HG02759 (cell line): ENCODE measurements around the gene IRS1.
"Not testable (repeated sequence)": the region's sequence is repeated elsewhere in the genome, so short reads cannot be mapped to it uniquely, and the experiment has no call there.

Experiments used
- ATAC-seq: cut with Tn5 transposase; IDR thresholded peaks from one replicate; pipeline ENCODE4 v1.9.1; 2021; ENCODE audit warnings: mild to moderate bottlenecking, moderate library complexity; ENCODE audit not compliant: unreplicated experiment

IRS1 gene, protein sequence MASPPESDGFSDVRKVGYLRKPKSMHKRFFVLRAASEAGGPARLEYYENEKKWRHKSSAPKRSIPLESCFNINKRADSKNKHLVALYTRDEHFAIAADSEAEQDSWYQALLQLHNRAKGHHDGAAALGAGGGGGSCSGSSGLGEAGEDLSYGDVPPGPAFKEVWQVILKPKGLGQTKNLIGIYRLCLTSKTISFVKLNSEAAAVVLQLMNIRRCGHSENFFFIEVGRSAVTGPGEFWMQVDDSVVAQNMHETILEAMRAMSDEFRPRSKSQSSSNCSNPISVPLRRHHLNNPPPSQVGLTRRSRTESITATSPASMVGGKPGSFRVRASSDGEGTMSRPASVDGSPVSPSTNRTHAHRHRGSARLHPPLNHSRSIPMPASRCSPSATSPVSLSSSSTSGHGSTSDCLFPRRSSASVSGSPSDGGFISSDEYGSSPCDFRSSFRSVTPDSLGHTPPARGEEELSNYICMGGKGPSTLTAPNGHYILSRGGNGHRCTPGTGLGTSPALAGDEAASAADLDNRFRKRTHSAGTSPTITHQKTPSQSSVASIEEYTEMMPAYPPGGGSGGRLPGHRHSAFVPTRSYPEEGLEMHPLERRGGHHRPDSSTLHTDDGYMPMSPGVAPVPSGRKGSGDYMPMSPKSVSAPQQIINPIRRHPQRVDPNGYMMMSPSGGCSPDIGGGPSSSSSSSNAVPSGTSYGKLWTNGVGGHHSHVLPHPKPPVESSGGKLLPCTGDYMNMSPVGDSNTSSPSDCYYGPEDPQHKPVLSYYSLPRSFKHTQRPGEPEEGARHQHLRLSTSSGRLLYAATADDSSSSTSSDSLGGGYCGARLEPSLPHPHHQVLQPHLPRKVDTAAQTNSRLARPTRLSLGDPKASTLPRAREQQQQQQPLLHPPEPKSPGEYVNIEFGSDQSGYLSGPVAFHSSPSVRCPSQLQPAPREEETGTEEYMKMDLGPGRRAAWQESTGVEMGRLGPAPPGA (N-terminal part only)

GRCh38 chr2:226799211-226799975, at the start of gene IRS1:
Gene IRS1, minus strand, starts transcription at chr2:226799820. Its CDS starts 1,082 bp downstream, at chr2:226798738.
- peak; percentile 44 for ATAC-seq

DNA sequence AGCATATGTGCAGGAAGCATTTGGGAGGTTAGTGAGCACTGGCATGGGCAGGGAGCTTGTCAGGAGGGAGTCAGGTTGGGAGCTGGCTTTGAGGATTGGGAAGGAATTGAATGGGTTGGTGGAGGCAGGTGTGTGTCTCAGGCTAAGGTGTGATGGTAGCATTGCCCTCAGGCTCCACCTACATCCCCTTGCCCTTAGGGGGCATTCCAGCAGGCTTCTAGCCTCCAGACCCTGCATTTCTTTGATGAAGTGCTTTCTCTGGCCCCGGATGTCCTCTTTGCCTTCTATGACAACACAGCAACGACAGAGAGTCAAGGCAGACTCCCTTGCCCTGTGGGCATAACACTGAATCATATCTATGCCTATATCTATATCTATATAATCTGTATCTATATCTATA, 49.7 kb upstream of the IRS1 start:
- no peak for ATAC-seq

DNA sequence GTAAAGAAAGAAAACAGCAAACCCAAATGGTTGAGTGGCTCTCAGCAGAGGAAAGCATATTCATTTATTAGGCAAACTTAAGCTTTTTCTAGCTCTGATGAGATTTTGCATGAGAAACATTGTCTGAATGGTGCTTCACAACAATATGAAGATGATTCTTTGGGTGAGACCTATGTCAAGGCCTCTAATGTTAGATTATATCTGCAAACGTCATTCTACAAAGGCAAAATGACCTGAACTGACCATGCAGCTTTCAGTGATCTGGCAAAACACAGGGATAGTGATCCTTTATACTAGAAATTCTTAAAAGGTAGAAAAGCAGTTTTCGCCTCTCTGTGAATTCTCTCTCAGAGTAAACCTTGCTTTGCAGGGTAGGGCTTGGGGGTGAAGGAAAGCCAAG, 47.9 kb upstream of the IRS1 start:
- no peak for ATAC-seq

GRCh38 chr2:226847090-226847489, 47.5 kb upstream of the IRS1 start:
- ATAC-seq: no peak

- no peak for ATAC-seq
Measured at GRCh38 chr2:226845386-226846116, 45.9 kb upstream of the IRS1 start.

DNA sequence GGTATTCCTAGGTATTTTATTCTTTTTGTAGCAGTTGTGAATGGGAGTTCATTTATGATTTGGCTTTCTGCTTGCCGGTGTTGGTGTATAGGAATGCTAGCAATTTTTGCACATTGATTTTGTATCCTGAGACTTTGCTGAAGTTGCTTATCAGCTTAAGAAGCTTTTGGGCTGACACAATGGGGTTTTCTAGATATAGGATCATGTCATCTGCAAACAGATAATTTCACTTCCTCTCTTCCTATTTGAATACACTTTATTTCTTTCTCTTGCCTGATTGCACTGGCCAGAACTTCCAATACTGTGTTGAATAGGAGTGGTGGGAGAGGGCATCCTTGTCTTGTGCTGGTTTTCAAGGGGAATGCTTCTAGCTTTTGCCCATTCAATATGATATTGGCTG, 43.4 kb upstream of the IRS1 start:
- not testable (repeated sequence) for ATAC-seq

GRCh38 chr2:226839951-226840350, 40.3 kb upstream of the IRS1 start:
- no peak for ATAC-seq

- ATAC-seq: no peak
Measured at GRCh38 chr2:226839161-226839560, 39.5 kb upstream of the IRS1 start.

- ATAC-seq: no peak
Measured at GRCh38 chr2:226838722-226839121, 39.1 kb upstream of the IRS1 start.

DNA sequence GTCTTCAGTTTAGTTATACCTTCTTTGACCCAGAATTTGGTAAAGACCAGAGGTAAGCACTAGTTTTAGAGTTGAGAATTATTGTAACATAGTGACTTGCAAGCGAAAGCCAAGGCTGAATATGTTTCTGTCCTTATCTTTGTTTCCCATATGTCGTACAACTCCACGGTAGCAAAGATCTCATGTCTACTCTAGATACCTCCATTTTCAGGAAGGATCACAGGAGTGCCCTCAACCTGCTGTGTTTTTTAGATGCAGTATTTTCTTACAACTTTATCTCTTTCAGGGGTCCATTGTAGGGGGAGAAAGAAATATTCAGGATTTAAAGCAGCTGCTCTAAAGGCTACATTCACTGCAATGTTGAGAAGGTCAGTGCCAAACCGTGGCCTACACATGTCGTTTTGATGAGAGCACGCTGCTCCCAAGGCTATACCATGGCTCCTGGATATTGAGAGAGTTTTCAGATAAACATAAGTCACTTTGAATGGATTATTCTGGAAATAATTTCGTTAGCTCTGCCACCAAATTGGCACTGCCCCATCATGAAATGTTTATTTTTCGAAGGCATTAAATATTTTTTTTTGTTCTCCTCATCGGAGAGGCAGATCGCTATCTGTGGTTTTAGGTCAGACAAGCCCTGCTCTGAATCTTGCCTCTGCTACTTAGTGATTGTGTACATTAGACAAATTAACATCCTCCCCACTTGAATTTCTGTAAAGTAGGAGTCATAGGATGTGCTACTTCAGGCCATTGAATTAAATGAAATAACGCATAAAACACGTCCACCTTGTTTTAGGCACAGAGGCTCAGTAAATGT, 38.4 kb upstream of the IRS1 start:
- no peak for ATAC-seq

DNA sequence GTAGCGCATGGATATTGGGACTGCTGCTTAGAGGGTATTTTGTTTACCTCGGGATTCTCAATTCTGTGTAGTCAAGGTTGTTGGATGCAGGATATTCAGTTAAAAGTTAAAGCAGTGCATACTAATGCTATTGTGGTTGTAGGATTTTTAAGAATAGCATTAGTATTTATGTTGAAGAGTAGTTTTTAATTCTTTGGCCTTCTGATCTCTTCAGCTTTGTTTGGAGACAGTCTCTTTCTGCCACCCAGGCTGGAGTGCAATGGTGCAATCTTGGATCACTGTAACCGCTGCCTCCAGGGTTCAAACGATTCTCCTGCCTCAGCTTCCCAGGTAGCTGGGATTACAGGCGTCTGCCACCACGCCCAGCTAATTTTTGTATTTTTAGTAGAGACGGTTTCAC, 37.7 kb upstream of the IRS1 start:
- ATAC-seq: no peak

DNA sequence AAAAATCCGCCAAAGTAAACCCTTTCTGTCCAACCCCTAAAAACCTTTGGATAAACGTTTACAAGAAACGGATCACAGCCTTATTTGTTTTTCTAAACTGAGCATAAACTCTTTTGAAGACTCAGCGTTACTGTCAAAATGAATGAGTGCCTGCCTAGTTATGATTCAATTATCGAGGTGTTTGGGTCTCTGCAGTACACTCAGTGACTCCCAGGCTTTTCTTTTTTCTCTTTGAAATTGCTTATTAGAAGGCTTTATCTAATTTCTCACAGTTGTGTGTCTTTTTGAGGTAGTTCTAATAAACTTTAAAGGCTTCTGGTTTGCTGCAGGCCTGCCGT, 36.9 kb upstream of the IRS1 start:
- ATAC-seq: no peak

- peak; percentile 89 for ATAC-seq
Measured at GRCh38 chr2:226835796-226836547, 36.4 kb upstream of the IRS1 start, which contains the start of gene RHBDD1. Gene RHBDD1, plus strand, starts transcription at chr2:226836054. Its CDS starts 28,640 bp downstream, at chr2:226864694.

GRCh38 chr2:226835420-226835795, 35.8 kb upstream of the IRS1 start:
- peak; percentile 29 for ATAC-seq

DNA sequence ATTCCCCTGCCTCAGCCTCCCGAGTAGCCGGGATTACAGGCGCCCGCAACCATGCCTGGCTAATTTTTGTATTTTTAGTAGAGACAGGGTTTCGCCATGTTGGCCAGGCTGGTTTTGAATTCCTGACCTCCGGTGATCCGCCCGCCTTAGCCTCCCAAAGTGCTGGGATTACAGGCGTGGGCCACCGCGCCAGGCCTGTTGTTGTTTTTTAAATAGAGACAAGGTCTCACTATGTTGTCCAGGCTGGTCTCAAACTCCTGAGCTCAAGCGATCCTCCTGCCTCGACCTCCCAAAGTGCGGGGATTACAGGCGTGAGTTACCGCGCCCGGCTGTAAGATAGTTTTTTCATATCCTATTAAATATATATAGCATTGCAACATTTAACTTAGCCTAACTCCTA, 35.3 kb upstream of the IRS1 start:
- ATAC-seq: not testable (repeated sequence)

DNA sequence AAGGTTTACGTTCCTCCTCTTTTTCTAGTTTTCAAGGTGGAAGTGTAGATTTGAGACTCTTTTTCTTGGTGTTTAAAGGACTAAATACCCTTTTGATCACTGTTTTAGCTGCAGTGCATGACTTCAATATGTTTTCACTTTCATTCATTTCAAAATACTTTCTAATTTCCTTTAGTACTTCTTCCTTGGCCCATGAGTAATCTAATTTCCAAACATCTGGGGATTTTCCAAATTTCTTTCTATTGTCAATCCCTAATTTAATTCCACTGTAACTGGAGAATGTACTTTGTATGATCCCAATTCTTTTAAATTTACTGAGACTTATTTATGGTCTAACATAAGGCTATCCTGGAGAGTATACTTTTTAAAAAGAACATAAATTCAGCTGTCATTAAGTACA, 32.4 kb upstream of the IRS1 start:
- ATAC-seq: no peak

GRCh38 chr2:226831266-226831665, 31.6 kb upstream of the IRS1 start:
- no peak for ATAC-seq

DNA sequence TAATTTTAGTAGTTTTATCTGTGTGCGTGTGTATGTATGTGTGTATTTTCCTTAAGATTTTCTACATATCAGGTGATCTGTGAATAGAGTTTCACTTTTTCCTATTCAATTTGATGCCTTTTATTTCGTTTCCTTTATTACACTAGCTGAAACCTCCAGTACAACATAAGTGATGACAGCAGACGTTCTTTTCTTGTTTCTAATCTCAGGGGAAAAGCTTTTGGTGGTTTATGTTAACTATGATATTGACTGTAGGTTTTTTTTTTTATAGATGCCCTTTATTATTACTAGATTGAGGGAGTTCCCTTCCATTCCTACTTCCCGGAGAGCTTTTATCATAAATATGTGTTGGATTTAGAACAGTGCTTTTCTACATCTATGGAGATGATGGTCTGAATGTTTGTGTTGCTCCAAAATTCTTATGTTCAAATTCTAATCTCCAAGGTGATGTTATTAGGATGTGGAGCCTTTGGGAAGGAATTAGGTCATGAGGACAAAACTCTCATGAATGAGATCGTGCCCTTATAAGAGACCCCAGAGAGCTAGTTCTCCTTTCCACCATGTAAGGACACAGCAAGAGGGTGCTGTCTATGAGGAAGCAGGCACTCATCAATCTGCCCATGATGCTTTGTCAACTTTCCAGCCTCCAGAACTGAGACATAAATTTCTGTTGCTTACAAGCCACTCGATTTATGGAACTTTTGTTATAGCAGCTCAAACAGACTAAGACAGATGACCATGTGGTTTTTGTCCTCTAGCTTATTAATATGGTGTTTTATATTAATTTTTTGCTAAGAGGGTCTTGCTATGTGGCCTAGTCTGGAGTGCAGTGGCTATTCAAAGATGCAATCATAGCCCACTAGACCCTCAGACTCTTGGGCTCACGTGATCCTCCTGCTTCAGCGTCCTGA, 30.4 kb upstream of the IRS1 start:
- no peak for ATAC-seq
